H9 (cell line): ENCODE results near the gene MGLL. TPM values are rescaled to one million over a fixed set of nuclear protein-coding genes. Genes with fewer than 3 reads are reported as not detected.

Experiments
- DNase-seq: peaks from one replicate; pipeline ENCODE4 v3.0.0-alpha.2; 2017
- H2AFZ ChIP-seq: one replicate; pipeline ENCODE4 v1.6.1; 2013; ENCODE audit warnings: mild to moderate bottlenecking, low read length, control low read depth, moderate library complexity
- H2AK5ac ChIP-seq: 2 replicates; pipeline ENCODE4 v1.6.1; 2013; ENCODE audit warnings: low read length, control low read depth, mixed read lengths; ENCODE audit not compliant: insufficient read length
- H2BK120ac ChIP-seq: one replicate; pipeline ENCODE4 v1.6.1; 2013; ENCODE audit warnings: low read depth, mild to moderate bottlenecking, low read length, control low read depth, inconsistent platforms; ENCODE audit not compliant: poor library complexity, severe bottlenecking
- H2BK12ac ChIP-seq: 2 replicates; pipeline ENCODE4 v1.6.1; 2013; ENCODE audit warnings: low read length, control low read depth, mixed read lengths, low read depth; ENCODE audit not compliant: insufficient read length
- H2BK15ac ChIP-seq: 2 replicates; pipeline ENCODE4 v1.6.1; 2013; ENCODE audit warnings: low read depth, low read length, control low read depth
- H2BK20ac ChIP-seq: one replicate; pipeline ENCODE4 v1.6.1; 2013; ENCODE audit warnings: low read depth, mild to moderate bottlenecking, low read length, control low read depth, inconsistent platforms; ENCODE audit not compliant: poor library complexity, severe bottlenecking
- H2BK5ac ChIP-seq: 2 replicates; pipeline ENCODE4 v1.6.1; 2013; ENCODE audit warnings: low read length, control low read depth, mixed read lengths; ENCODE audit not compliant: insufficient read length
- H3K14ac ChIP-seq: 2 replicates; pipeline ENCODE4 v1.6.1; 2013; ENCODE audit warnings: low read length, control low read depth; ENCODE audit not compliant: insufficient read depth
- H3K18ac ChIP-seq: 2 replicates; pipeline ENCODE4 v1.6.1; 2013; ENCODE audit warnings: low read depth, mild to moderate bottlenecking, mixed read lengths, low read length, control low read depth; ENCODE audit not compliant: insufficient read length
- H3K23ac ChIP-seq: 2 replicates; pipeline ENCODE4 v1.6.1; 2013; ENCODE audit warnings: low read length, control low read depth, mixed read lengths, low read depth; ENCODE audit not compliant: insufficient read length
- H3K23me2 ChIP-seq: 2 replicates; pipeline ENCODE4 v1.6.1; 2013; ENCODE audit warnings: low read depth, mild to moderate bottlenecking, mixed read lengths, low read length, control low read depth; ENCODE audit not compliant: insufficient read length, poor library complexity, severe bottlenecking
- H3K27ac ChIP-seq: 2 replicates; pipeline ENCODE4 v1.5.1; 2013; ENCODE audit warnings: low read length, control low read depth, mixed read lengths, low read depth; ENCODE audit not compliant: insufficient read length
- H3K27me3 ChIP-seq: 2 replicates; pipeline ENCODE4 v1.6.1; 2013; ENCODE audit warnings: low read length, control low read depth, inconsistent platforms; ENCODE audit not compliant: insufficient read depth
- H3K4ac ChIP-seq: 2 replicates; pipeline ENCODE4 v1.6.1; 2013; ENCODE audit warnings: low read depth, mild to moderate bottlenecking, control low read depth, inconsistent platforms, low read length, moderate library complexity
- H3K4me1 ChIP-seq: 2 replicates; pipeline ENCODE4 v1.6.1; 2013; ENCODE audit warnings: low read length, control low read depth, inconsistent platforms; ENCODE audit not compliant: insufficient read depth
- H3K4me2 ChIP-seq: 2 replicates; pipeline ENCODE4 v1.6.1; 2013; ENCODE audit warnings: low read length, control low read depth, mixed read lengths; ENCODE audit not compliant: insufficient read length, insufficient read depth
- H3K56ac ChIP-seq: 2 replicates; pipeline ENCODE4 v1.6.1; 2013; ENCODE audit warnings: low read depth, mild to moderate bottlenecking, mixed read lengths, low read length, control low read depth; ENCODE audit not compliant: insufficient read length
- H3K79me1 ChIP-seq: 2 replicates; pipeline ENCODE4 v1.6.1; 2013; ENCODE audit warnings: low read depth, mild to moderate bottlenecking, moderate library complexity, low read length, control low read depth, inconsistent platforms; ENCODE audit not compliant: insufficient read depth, poor library complexity, severe bottlenecking
- H3K79me2 ChIP-seq: 2 replicates; pipeline ENCODE4 v1.6.1; 2013; ENCODE audit warnings: low read length, control low read depth, inconsistent platforms; ENCODE audit not compliant: insufficient read depth
- H3K9ac ChIP-seq: 2 replicates; pipeline ENCODE4 v1.6.1; 2013; ENCODE audit warnings: low read length, control low read depth, mixed read lengths; ENCODE audit not compliant: insufficient read length; ENCODE audit errors: extremely low read depth
- H3K9me3 ChIP-seq: one replicate; pipeline ENCODE4 v1.6.1; 2013; ENCODE audit warnings: low read depth, low read length, inconsistent platforms; ENCODE audit not compliant: control insufficient read depth
- H3T11ph ChIP-seq: one replicate; pipeline ENCODE4 v1.6.1; 2013; ENCODE audit warnings: mild to moderate bottlenecking, low read length, control low read depth, inconsistent platforms
- H4K20me1 ChIP-seq: one replicate; pipeline ENCODE4 v1.6.1; 2013; ENCODE audit not compliant: control insufficient read depth, insufficient read length, insufficient read depth
- H4K5ac ChIP-seq: 2 replicates; pipeline ENCODE4 v1.6.1; 2013; ENCODE audit warnings: low read depth, mild to moderate bottlenecking, mixed read lengths, low read length, control low read depth; ENCODE audit not compliant: insufficient read length
- H4K8ac ChIP-seq: replicated peaks from 2 replicates; pipeline ENCODE4 v1.6.1; 2013; ENCODE audit warnings: low read length, control low read depth, mixed read lengths, low read depth; ENCODE audit not compliant: insufficient read length
- H4K91ac ChIP-seq: 2 replicates; pipeline ENCODE4 v1.6.1; 2013; ENCODE audit warnings: low read depth, mild to moderate bottlenecking, moderate library complexity, mixed read lengths, low read length, control low read depth; ENCODE audit not compliant: insufficient read length
- H3K27ac Mint-ChIP-seq, 3 experiments: 2 replicates in 2 of 3; 3 replicates in 1 of 3; pipeline ENCODE4 v1.8.0; 2020 to 2021; ENCODE audit warnings: mixed read lengths in 3 of 3, mild to moderate bottlenecking in 1 of 3, moderate library complexity in 1 of 3
- H3K27me3 Mint-ChIP-seq: 2 replicates; pipeline ENCODE4 v1.8.0; 2021; ENCODE audit warnings: low read depth, mild to moderate bottlenecking, moderate library complexity, mixed read lengths
- H3K36me3 Mint-ChIP-seq, 3 experiments: 2 replicates in 2 of 3; 3 replicates in 1 of 3; pipeline ENCODE4 v1.8.0; 2020 to 2021; ENCODE audit warnings: low read depth in 3 of 3, mixed read lengths in 3 of 3; ENCODE audit not compliant: insufficient read depth in 1 of 3
- H3K4me1 Mint-ChIP-seq, 2 experiments: 2 replicates each; pipeline ENCODE4 v1.8.0; 2020; ENCODE audit warnings: mixed read lengths in 2 of 2
- H3K4me3 Mint-ChIP-seq, 2 experiments: 2 replicates in 1 of 2; 3 replicates in 1 of 2; pipeline ENCODE4 v1.8.0; 2020 to 2021; ENCODE audit warnings: mild to moderate bottlenecking in 2 of 2, mixed read lengths in 2 of 2, moderate library complexity in 1 of 2
- H3K9me3 Mint-ChIP-seq, 2 experiments: 2 replicates in 1 of 2; 3 replicates in 1 of 2; pipeline ENCODE4 v1.8.0; 2020; ENCODE audit warnings: mild to moderate bottlenecking in 2 of 2, mixed read lengths in 2 of 2, moderate library complexity in 1 of 2
- WGBS: extraction: QIAGEN DNeasy Blood & Tissue Kit; methylation state at CpG from one replicate; pipeline ENCODE4 v1.1.7; 2013; ENCODE audit warnings: missing lambda C conversion rate, low lambda C conversion rate, mixed read lengths; ENCODE audit not compliant: insufficient read length; ENCODE audit errors: extremely low coverage; 5-methylcytosine and 5-hydroxymethylcytosine counted together
- total RNA-seq: library from RNA; stranded (reverse); gene quantifications from 2 replicates; pipeline ENCODE4 v1.2.1, GENCODE V29; 2021
- TF ChIP-seq, protein P1 (sequence below): fragments of 200-600 bp; sonication (generic); conservative IDR thresholded peaks from 3 replicates; pipeline ENCODE4 v1.8.0; 2021; ENCODE audit warnings: antibody characterized with exemption, mild to moderate bottlenecking

MGLL gene
- total RNA-seq, 1 experiment from 2014 or later, result 0.11 TPM

DNA sequence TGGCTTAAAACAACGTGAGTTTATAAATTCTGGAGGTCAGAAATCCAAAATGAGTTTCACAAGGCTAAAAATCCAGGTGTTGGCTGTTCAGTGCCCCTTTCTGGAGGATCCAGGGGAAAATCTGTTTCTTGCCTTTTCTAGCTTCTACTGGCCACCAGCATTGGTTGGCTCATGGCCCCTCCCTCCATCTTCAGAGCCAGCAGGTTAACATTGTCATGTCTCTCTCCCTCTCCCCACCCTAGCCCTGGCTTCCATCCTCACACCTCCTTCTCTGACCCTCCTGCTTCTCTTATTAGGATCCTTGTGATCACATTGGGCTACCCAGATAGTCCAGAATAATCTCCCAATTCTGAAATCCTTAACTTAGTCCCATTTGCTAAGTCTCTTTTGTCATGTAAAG lies 32.9 kb upstream of the MGLL start:
- H3K4me3 Mint-ChIP-seq, result no peak overlapping the region
- no peak overlapping the region for H3K14ac ChIP-seq
- H3K27me3 ChIP-seq, result no peaks in the 10 kb centered on the region
- no peak overlapping the region for H2BK12ac ChIP-seq
- H2BK20ac ChIP-seq, result no peak overlapping the region
- no peak overlapping the region for H3K27ac ChIP-seq
- no peak overlapping the region for H3K4ac ChIP-seq
- no peak overlapping the region; a peak in 1 of 7 replicates for H3K27ac Mint-ChIP-seq
- H3K4me2 ChIP-seq, result no peak overlapping the region
- no peaks in the 10 kb centered on the region; a peak in 1 of 5 replicates for H3K9me3 Mint-ChIP-seq
- no peak overlapping the region for H2BK5ac ChIP-seq
- no peaks in the 10 kb centered on the region for H3K79me2 ChIP-seq
- no peak overlapping the region for H3K18ac ChIP-seq
- TF ChIP-seq, protein P1, sequence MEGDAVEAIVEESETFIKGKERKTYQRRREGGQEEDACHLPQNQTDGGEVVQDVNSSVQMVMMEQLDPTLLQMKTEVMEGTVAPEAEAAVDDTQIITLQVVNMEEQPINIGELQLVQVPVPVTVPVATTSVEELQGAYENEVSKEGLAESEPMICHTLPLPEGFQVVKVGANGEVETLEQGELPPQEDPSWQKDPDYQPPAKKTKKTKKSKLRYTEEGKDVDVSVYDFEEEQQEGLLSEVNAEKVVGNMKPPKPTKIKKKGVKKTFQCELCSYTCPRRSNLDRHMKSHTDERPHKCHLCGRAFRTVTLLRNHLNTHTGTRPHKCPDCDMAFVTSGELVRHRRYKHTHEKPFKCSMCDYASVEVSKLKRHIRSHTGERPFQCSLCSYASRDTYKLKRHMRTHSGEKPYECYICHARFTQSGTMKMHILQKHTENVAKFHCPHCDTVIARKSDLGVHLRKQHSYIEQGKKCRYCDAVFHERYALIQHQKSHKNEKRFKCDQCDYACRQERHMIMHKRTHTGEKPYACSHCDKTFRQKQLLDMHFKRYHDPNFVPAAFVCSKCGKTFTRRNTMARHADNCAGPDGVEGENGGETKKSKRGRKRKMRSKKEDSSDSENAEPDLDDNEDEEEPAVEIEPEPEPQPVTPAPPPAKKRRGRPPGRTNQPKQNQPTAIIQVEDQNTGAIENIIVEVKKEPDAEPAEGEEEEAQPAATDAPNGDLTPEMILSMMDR, result no peak
- H4K20me1 ChIP-seq, result no peaks in the 10 kb centered on the region
- peaks cover 7% of the 10 kb centered on the region for H3K27me3 Mint-ChIP-seq
- no peak overlapping the region for H4K91ac ChIP-seq
- no peak overlapping the region for H3K23ac ChIP-seq
- no peak overlapping the region for H4K8ac ChIP-seq
- H3K4me1 Mint-ChIP-seq, result peaks cover 10 to 19% of the 10 kb centered on the region in 2 experiments
- no peaks in the 10 kb centered on the region for H3K36me3 Mint-ChIP-seq
- H2BK120ac ChIP-seq, result no peak overlapping the region
- no peaks in the 10 kb centered on the region for H3K9me3 ChIP-seq
- H2AFZ ChIP-seq, result no peak overlapping the region
- no peak overlapping the region for H4K5ac ChIP-seq
- H3K9ac ChIP-seq, result no peak overlapping the region
- no peak overlapping the region for H2BK15ac ChIP-seq
- DNase-seq, result no peak
- H3K56ac ChIP-seq, result no peak overlapping the region
- WGBS, result no CpG with 5 or more reads among the region's 1 CpG
- H3K4me1 ChIP-seq, result no peaks in the 10 kb centered on the region
- H2AK5ac ChIP-seq, result no peak overlapping the region
- no peaks in the 10 kb centered on the region for H3K79me1 ChIP-seq
- H3K23me2 ChIP-seq, result no peaks in the 10 kb centered on the region
- H3T11ph ChIP-seq, result no peak overlapping the region
